Measurements from ENCODE around the gene CEP19.

CEP19 gene

GRCh38 chr3:196706731-196707130 lies 5.3 kb downstream of the CEP19 start:
- no peaks in the 10 kb centered on the region for H3K9me3 ChIP-seq (ENCODE audit: control insufficient read depth, insufficient read depth, low read length)
- no peak overlapping the region for H3K27ac ChIP-seq (ENCODE audit: low read depth, low read length)
- H3K27me3 ChIP-seq (ENCODE audit: control insufficient read depth, insufficient read depth, low read length): no peaks in the 10 kb centered on the region; the same call in 1 of the 2 replicates
- H3K4me1 ChIP-seq (ENCODE audit: control insufficient read depth, insufficient read depth, low read length): no peaks in the 10 kb centered on the region
- H3K9ac ChIP-seq (ENCODE audit: low read depth, low read length): no peak overlapping the region
- H3K4me3 ChIP-seq (ENCODE audit: low read depth, low read length): no peak overlapping the region
- no peaks in the 10 kb centered on the region for H3K36me3 ChIP-seq (ENCODE audit: control insufficient read depth, insufficient read depth, low read length)

GRCh38 chr3:196706327-196706726 lies 5.7 kb downstream of the CEP19 start:
- Histone ChIP-seq H3K27ac (ENCODE audit: low read depth, low read length) (no peak overlapping the region), H3K27me3 (ENCODE audit: control insufficient read depth, insufficient read depth, low read length) (no peaks in the 10 kb centered on the region; the same call in 1 of the 2 replicates), H3K4me1 (ENCODE audit: control insufficient read depth, insufficient read depth, low read length) (no peaks in the 10 kb centered on the region), H3K9ac (ENCODE audit: low read depth, low read length) (no peak overlapping the region), H3K9me3 (ENCODE audit: control insufficient read depth, insufficient read depth, low read length) (no peaks in the 10 kb centered on the region), H3K36me3 (ENCODE audit: control insufficient read depth, insufficient read depth, low read length) (no peaks in the 10 kb centered on the region), H3K4me3 (ENCODE audit: low read depth, low read length) (no peak overlapping the region)

GRCh38 chr3:196700801-196701200 lies 11.2 kb downstream of the CEP19 start:
- Histone ChIP-seq H3K9ac (ENCODE audit: low read depth, low read length) (no peak overlapping the region), H3K9me3 (ENCODE audit: control insufficient read depth, insufficient read depth, low read length) (no peaks in the 10 kb centered on the region), H3K27me3 (ENCODE audit: control insufficient read depth, insufficient read depth, low read length) (no peaks in the 10 kb centered on the region), H3K4me3 (ENCODE audit: low read depth, low read length) (no peak overlapping the region), H3K4me1 (ENCODE audit: control insufficient read depth, insufficient read depth, low read length) (no peaks in the 10 kb centered on the region), H3K36me3 (ENCODE audit: control insufficient read depth, insufficient read depth, low read length) (no peaks in the 10 kb centered on the region), H3K27ac (ENCODE audit: low read depth, low read length) (no peak overlapping the region)

GRCh38 chr3:196699749-196700148 lies 12.3 kb downstream of the CEP19 start:
- H3K27ac ChIP-seq (ENCODE audit: low read depth, low read length): no peak overlapping the region
- H3K4me3 ChIP-seq (ENCODE audit: low read depth, low read length): no peak overlapping the region
- no peaks in the 10 kb centered on the region for H3K9me3 ChIP-seq (ENCODE audit: control insufficient read depth, insufficient read depth, low read length)
- H3K4me1 ChIP-seq (ENCODE audit: control insufficient read depth, insufficient read depth, low read length): no peaks in the 10 kb centered on the region
- H3K27me3 ChIP-seq (ENCODE audit: control insufficient read depth, insufficient read depth, low read length): no peaks in the 10 kb centered on the region
- no peaks in the 10 kb centered on the region for H3K36me3 ChIP-seq (ENCODE audit: control insufficient read depth, insufficient read depth, low read length)
- H3K9ac ChIP-seq (ENCODE audit: low read depth, low read length): no peak overlapping the region

GRCh38 chr3:196697270-196697669 lies 14.8 kb downstream of the CEP19 start:
- Histone ChIP-seq H3K36me3 (ENCODE audit: control insufficient read depth, insufficient read depth, low read length) (no peaks in the 10 kb centered on the region), H3K4me3 (ENCODE audit: low read depth, low read length) (no peak overlapping the region), H3K9ac (ENCODE audit: low read depth, low read length) (no peak overlapping the region), H3K27ac (ENCODE audit: low read depth, low read length) (no peak overlapping the region), H3K27me3 (ENCODE audit: control insufficient read depth, insufficient read depth, low read length) (no peaks in the 10 kb centered on the region), H3K4me1 (ENCODE audit: control insufficient read depth, insufficient read depth, low read length) (no peaks in the 10 kb centered on the region), H3K9me3 (ENCODE audit: control insufficient read depth, insufficient read depth, low read length) (no peaks in the 10 kb centered on the region)

- no peak overlapping the region for H3K27ac ChIP-seq (ENCODE audit: low read depth, low read length)
- H3K27me3 ChIP-seq (ENCODE audit: control insufficient read depth, insufficient read depth, low read length): no peaks in the 10 kb centered on the region
- H3K4me3 ChIP-seq (ENCODE audit: low read depth, low read length): no peak overlapping the region
- no peaks in the 10 kb centered on the region for H3K4me1 ChIP-seq (ENCODE audit: control insufficient read depth, insufficient read depth, low read length)
- no peak overlapping the region for H3K9ac ChIP-seq (ENCODE audit: low read depth, low read length)
- no peaks in the 10 kb centered on the region for H3K36me3 ChIP-seq (ENCODE audit: control insufficient read depth, insufficient read depth, low read length)
- no peaks in the 10 kb centered on the region for H3K9me3 ChIP-seq (ENCODE audit: control insufficient read depth, insufficient read depth, low read length)
Measured at GRCh38 chr3:196695849-196696226, 16.2 kb downstream of the CEP19 start.

- Histone ChIP-seq H3K4me1 (ENCODE audit: control insufficient read depth, insufficient read depth, low read length) (no peaks in the 10 kb centered on the region), H3K36me3 (ENCODE audit: control insufficient read depth, insufficient read depth, low read length) (no peaks in the 10 kb centered on the region), H3K9ac (ENCODE audit: low read depth, low read length) (no peak overlapping the region), H3K9me3 (ENCODE audit: control insufficient read depth, insufficient read depth, low read length) (no peaks in the 10 kb centered on the region), H3K27ac (ENCODE audit: low read depth, low read length) (no peak overlapping the region), H3K27me3 (ENCODE audit: control insufficient read depth, insufficient read depth, low read length) (no peaks in the 10 kb centered on the region), H3K4me3 (ENCODE audit: low read depth, low read length) (no peak overlapping the region)
Measured at GRCh38 chr3:196694941-196695848, 16.9 kb downstream of the CEP19 start.

- Histone ChIP-seq H3K9me3 (ENCODE audit: control insufficient read depth, insufficient read depth, low read length) (no peaks in the 10 kb centered on the region), H3K27ac (ENCODE audit: low read depth, low read length) (no peak overlapping the region), H3K36me3 (ENCODE audit: control insufficient read depth, insufficient read depth, low read length) (no peaks in the 10 kb centered on the region), H3K9ac (ENCODE audit: low read depth, low read length) (no peak overlapping the region), H3K4me1 (ENCODE audit: control insufficient read depth, insufficient read depth, low read length) (no peaks in the 10 kb centered on the region), H3K4me3 (ENCODE audit: low read depth, low read length) (no peak overlapping the region), H3K27me3 (ENCODE audit: control insufficient read depth, insufficient read depth, low read length) (no peaks in the 10 kb centered on the region)
Measured at GRCh38 chr3:196694202-196694638, 17.8 kb downstream of the CEP19 start.

GRCh38 chr3:196691386-196691785 lies 20.7 kb downstream of the CEP19 start:
- Histone ChIP-seq H3K9ac (ENCODE audit: low read depth, low read length) (no peak overlapping the region), H3K36me3 (ENCODE audit: control insufficient read depth, insufficient read depth, low read length) (no peaks in the 10 kb centered on the region), H3K4me3 (ENCODE audit: low read depth, low read length) (no peak overlapping the region), H3K27ac (ENCODE audit: low read depth, low read length) (no peak overlapping the region), H3K9me3 (ENCODE audit: control insufficient read depth, insufficient read depth, low read length) (no peaks in the 10 kb centered on the region), H3K27me3 (ENCODE audit: control insufficient read depth, insufficient read depth, low read length) (no peaks in the 10 kb centered on the region), H3K4me1 (ENCODE audit: control insufficient read depth, insufficient read depth, low read length) (peaks cover 6% of the 10 kb centered on the region)

GRCh38 chr3:196689941-196690660 lies 21.9 kb downstream of the CEP19 start:
- no peaks in the 10 kb centered on the region for H3K9me3 ChIP-seq (ENCODE audit: control insufficient read depth, insufficient read depth, low read length)
- no peak overlapping the region for H3K27ac ChIP-seq (ENCODE audit: low read depth, low read length)
- H3K36me3 ChIP-seq (ENCODE audit: control insufficient read depth, insufficient read depth, low read length): no peaks in the 10 kb centered on the region

GRCh38 chr3:196688349-196688748 lies 23.7 kb downstream of the CEP19 start:
- Histone ChIP-seq H3K9ac (ENCODE audit: low read depth, low read length) (no peak overlapping the region), H3K27ac (ENCODE audit: low read depth, low read length) (no peak overlapping the region)

More at GRCh38 chr3:196689941-196690660, 21.9 kb downstream of the CEP19 start:
- Histone ChIP-seq H3K4me3 (ENCODE audit: low read depth, low read length) (no peak overlapping the region), H3K9ac (ENCODE audit: low read depth, low read length) (no peak overlapping the region), H3K27me3 (ENCODE audit: control insufficient read depth, insufficient read depth, low read length) (no peaks in the 10 kb centered on the region), H3K4me1 (ENCODE audit: control insufficient read depth, insufficient read depth, low read length) (peaks cover 6% of the 10 kb centered on the region)

More at GRCh38 chr3:196688349-196688748, 23.7 kb downstream of the CEP19 start:
- Histone ChIP-seq H3K27me3 (ENCODE audit: control insufficient read depth, insufficient read depth, low read length) (no peaks in the 10 kb centered on the region), H3K36me3 (ENCODE audit: control insufficient read depth, insufficient read depth, low read length) (no peaks in the 10 kb centered on the region), H3K4me3 (ENCODE audit: low read depth, low read length) (no peak overlapping the region), H3K9me3 (ENCODE audit: control insufficient read depth, insufficient read depth, low read length) (no peaks in the 10 kb centered on the region; the same call in 1 of the 2 replicates), H3K4me1 (ENCODE audit: control insufficient read depth, insufficient read depth, low read length) (peaks cover 9% of the 10 kb centered on the region)

Data from HUES48 (cell line).